ENCODE results near the gene POTEG. TPM values are rescaled to one million over a fixed set of nuclear protein-coding genes. Genes with fewer than 3 reads are reported as not detected.

The POTEG gene
- total RNA-seq = not detected in 2 replicates

DNA sequence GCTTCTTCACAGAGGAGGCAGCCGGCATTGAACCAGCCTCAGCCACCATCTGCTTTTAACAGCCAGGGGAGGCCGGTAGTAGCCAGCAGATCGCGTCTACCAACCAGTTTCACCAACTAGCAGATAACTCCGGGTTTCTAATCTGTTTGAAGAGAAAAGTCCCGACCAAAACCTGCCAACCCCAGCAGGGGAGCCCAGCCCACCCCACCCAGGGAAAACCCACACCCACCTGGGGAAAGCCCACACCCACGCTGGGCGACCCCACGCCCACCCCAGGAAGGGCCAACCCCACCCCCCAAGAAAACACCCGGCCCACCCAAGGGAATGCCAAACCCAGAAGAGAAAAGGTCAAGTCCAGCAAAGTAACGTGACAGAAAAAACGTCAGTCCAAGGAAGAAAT, at the start of gene POTEG:
Gene POTEG, minus strand, starts transcription at position 101 of the 400 bp plus-strand sequence. Its CDS starts 52 bp downstream, at position 49.

All from mesangial cell (primary cell).